Measurements from ENCODE around the gene HIPK2. TPM values are rescaled to one million over a fixed set of nuclear protein-coding genes. Genes with fewer than 3 reads are reported as not detected.

The HIPK2 gene
- total and polyA plus RNA-seq, 2 of the 4 experiments (the other 2 are of a cell fraction) = 22.0 to 27.1 TPM

DNA sequence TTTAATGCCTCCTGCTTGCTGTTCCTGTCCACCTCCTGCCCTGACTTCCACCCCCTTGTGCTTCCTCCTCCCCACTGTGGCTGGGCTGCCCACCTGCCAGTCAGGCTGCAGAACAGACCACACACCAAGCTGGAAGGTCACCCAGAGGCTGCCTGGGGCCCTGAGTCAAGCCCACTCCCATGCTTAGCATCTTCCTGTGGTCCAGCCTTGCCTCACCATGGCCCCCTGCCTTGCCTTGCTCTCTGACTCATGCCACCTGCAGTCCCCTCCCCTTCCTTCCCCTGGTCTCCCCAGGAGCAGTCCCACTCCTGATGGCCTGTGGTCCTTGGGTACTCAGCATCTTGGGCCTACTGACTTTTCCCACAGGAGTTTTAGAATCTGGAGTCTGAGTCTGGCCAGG is 252.0 kb downstream of the HIPK2 start (continued):
- TF ChIP-seq BHLHE40 (IDR thresholded peaks at IDR 0.05; ENCODE audit: low read depth, low read length) = no peak
- no peak for TF ChIP-seq MAZ (IDR thresholded peaks at IDR 0.05; ENCODE audit: borderline replicate concordance, low read depth, low read length)
- TF ChIP-seq MXI1 (IDR thresholded peaks at IDR 0.05; ENCODE audit: borderline replicate concordance, low read depth, low read length) = no peak
- no peak for TF ChIP-seq POLR2A (IDR thresholded peaks at IDR 0.05; ENCODE audit: low read depth, low read length)

DNA sequence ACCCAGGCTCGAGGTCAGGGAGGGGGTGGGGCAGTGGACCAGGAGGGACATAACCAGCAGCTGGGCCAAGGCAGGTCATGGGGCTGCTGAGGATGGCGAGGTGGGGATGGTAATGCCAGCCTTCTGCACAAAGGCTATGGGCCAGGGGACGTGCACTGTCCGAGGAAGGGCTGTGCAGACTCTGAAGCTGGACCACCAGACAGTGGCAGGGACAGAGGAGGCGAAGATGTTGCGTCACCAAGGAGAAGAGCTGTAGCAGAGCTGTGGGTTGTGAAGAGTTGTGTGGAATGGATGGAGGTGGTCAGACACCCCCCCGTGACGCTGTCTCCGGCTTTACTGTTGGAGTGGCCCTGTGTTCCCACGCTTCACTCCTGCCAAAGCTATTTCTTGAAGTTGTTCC is 252.6 kb downstream of the HIPK2 start:
- intact Hi-C loops (cut with micrococcal nuclease) = no loop called here
- no peak overlapping the region for H2BK5ac ChIP-seq (ENCODE audit: low read depth, low read length, poor library complexity, severe bottlenecking)
- no peak overlapping the region for H2AFZ ChIP-seq (replicated peaks; ENCODE audit: low read length, poor library complexity)
- H3K4me3 ChIP-seq (ENCODE audit: insufficient read depth, low read depth, low read length) = no peak overlapping the region
- dilution Hi-C loops (cut with HindIII; ENCODE audit: low sequenced_read_pairs, unreplicated experiment) = no loop called here
- H3K27ac ChIP-seq (ENCODE audit: insufficient read depth, low read length) = no peak overlapping the region
- peak; percentile 73 for TF ChIP-seq CEBPB (IDR thresholded peaks at IDR 0.05; ENCODE audit: low read depth, low read length)
- TF ChIP-seq, protein P1, sequence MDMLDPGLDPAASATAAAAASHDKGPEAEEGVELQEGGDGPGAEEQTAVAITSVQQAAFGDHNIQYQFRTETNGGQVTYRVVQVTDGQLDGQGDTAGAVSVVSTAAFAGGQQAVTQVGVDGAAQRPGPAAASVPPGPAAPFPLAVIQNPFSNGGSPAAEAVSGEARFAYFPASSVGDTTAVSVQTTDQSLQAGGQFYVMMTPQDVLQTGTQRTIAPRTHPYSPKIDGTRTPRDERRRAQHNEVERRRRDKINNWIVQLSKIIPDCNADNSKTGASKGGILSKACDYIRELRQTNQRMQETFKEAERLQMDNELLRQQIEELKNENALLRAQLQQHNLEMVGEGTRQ (IDR thresholded peaks at IDR 0.05; ENCODE audit: low read depth, low read length) = no peak
- peaks cover 37% of the 10 kb centered on the region for H3K27me3 ChIP-seq (ENCODE audit: control insufficient read depth, insufficient read depth, low read length)
- peaks cover 4% of the 10 kb centered on the region; the same call in 1 of the 2 replicates for H4K20me1 ChIP-seq (ENCODE audit: insufficient read depth, low read length)
- no peak overlapping the region for H3K4ac ChIP-seq (ENCODE audit: low read depth, low read length)
- no peak overlapping the region for H3K23ac ChIP-seq (ENCODE audit: low read depth, low read length)
- no peak overlapping the region for H2BK120ac ChIP-seq (ENCODE audit: low read depth, low read length)
- no peak overlapping the region for H3K4me2 ChIP-seq (ENCODE audit: low read depth, low read length)
- POLR2A ChIA-PET (ENCODE audit: unreplicated experiment) = interaction anchor here (0.5 kb wide), 1 partner anchor 88 kb away, joined by 6 read pairs; no protein-coding TSS in a partner anchor
- H3K9me3 ChIP-seq (ENCODE audit: control insufficient read depth, insufficient read depth, low read length) = peaks cover 4% of the 10 kb centered on the region
- no peak overlapping the region for H3K18ac ChIP-seq (ENCODE audit: low read depth, low read length)
- in situ Hi-C loops (cut with MboI; ENCODE audit: low sequenced_read_pairs) = no loop called here
- DNase-seq (no peak), ATAC-seq (ENCODE audit: low read depth) (no peak)
- CTCF ChIA-PET = no interaction called here
- no peak overlapping the region for H3K9ac ChIP-seq (ENCODE audit: low read depth, low read length)
- no peak overlapping the region for H3K56ac ChIP-seq (ENCODE audit: extremely low read depth, insufficient read depth, low read length)
- H3K36me3 ChIP-seq (ENCODE audit: control insufficient read depth, insufficient read depth, low read length) = no peaks in the 10 kb centered on the region
- H4K8ac ChIP-seq (ENCODE audit: low read depth in 2 of 2, low read length in 2 of 2) = no peak overlapping the region
- no peak overlapping the region for H2AK9ac ChIP-seq (replicated peaks; ENCODE audit: low read depth, low read length, poor library complexity)
- H3K9me1 ChIP-seq (ENCODE audit: insufficient read depth, low read length) = peaks cover 4% of the 10 kb centered on the region
- no peak overlapping the region for H3K14ac ChIP-seq (replicated peaks; ENCODE audit: low read depth, low read length)
- no peak overlapping the region for H4K91ac ChIP-seq (ENCODE audit: insufficient read depth, low read depth, low read length)
- no peak overlapping the region for H2AK5ac ChIP-seq (ENCODE audit: low read depth, low read length)
- no peak overlapping the region for H2BK20ac ChIP-seq (ENCODE audit: low read depth, low read length)
- no peak overlapping the region for H4K5ac ChIP-seq (ENCODE audit: low read depth, low read length)
- no TSS peak for BruUV-seq (replicated peaks)
- no peaks in the 10 kb centered on the region for H3K79me1 ChIP-seq (ENCODE audit: low read depth in 1 of 2, low read length in 2 of 2)
- 100% methylated on average over 4 of the region's 10 CpGs; no CpG with 5 or more reads in 1 of the 2 experiments for WGBS, 2 experiments (ENCODE audit: extremely low coverage in 2 of 2, insufficient read length in 1 of 2)
- H3K4me1 ChIP-seq (ENCODE audit: control insufficient read depth, insufficient read depth, low read length) = peaks cover 6% of the 10 kb centered on the region; the same call in 1 of the 2 replicates
- no peak overlapping the region for H2BK15ac ChIP-seq (ENCODE audit: low read depth, low read length)

All from IMR-90 (cell line).